Neural progenitor cell (in vitro differentiated cells): ENCODE data around the gene ESRRB. TPM values are rescaled to one million over a fixed set of nuclear protein-coding genes. Genes with fewer than 3 reads are reported as not detected.

Experiments used
- DNase-seq: peaks from one replicate; pipeline ENCODE4 v3.0.0-alpha.2; 2016; ENCODE audit warnings: low spot score
- H2AFZ ChIP-seq: fragments of 200-600 bp; sonication (generic); replicated peaks from 2 replicates; pipeline ENCODE4 v1.6.1; 2016; ENCODE audit warnings: antibody characterized with exemption
- H3F3A ChIP-seq: fragments of 200-600 bp; sonication (generic); 2 replicates; pipeline ENCODE4 v1.6.1; 2016; ENCODE audit warnings: antibody characterized with exemption, low read depth
- H3K27ac ChIP-seq: fragments of 200-600 bp; sonication (generic); 2 replicates; pipeline ENCODE4 v1.5.1; 2016; ENCODE audit warnings: mild to moderate bottlenecking
- H3K27me3 ChIP-seq: fragments of 200-600 bp; sonication (generic); 2 replicates; pipeline ENCODE4 v1.6.1; 2016; ENCODE audit warnings: mild to moderate bottlenecking, moderate library complexity
- H3K36me3 ChIP-seq: fragments of 200-600 bp; sonication (generic); 2 replicates; pipeline ENCODE4 v1.5.1; 2016
- H3K4me1 ChIP-seq: fragments of 200-600 bp; sonication (generic); 2 replicates; pipeline ENCODE4 v1.6.1; 2016; ENCODE audit warnings: mixed run types
- H3K4me2 ChIP-seq: fragments of 200-600 bp; sonication (generic); 2 replicates; pipeline ENCODE4 v1.6.1; 2016
- H3K4me3 ChIP-seq: fragments of 200-600 bp; sonication (generic); 2 replicates; pipeline ENCODE4 v1.5.1; 2016
- H3K79me2 ChIP-seq: fragments of 200-600 bp; sonication (generic); 2 replicates; pipeline ENCODE4 v1.6.1; 2016; ENCODE audit warnings: low read depth
- H3K9ac ChIP-seq: fragments of 200-600 bp; sonication (generic); 2 replicates; pipeline ENCODE4 v1.6.1; 2016
- H3K9me3 ChIP-seq: fragments of 200-600 bp; sonication (generic); 2 replicates; pipeline ENCODE4 v1.5.1; 2016; ENCODE audit warnings: low read depth
- H4K20me1 ChIP-seq: fragments of 200-600 bp; sonication (generic); 2 replicates; pipeline ENCODE4 v1.6.1; 2016; ENCODE audit warnings: low read depth
- H3K27ac Mint-ChIP-seq: 3 replicates; pipeline ENCODE4 v1.8.0; 2021; ENCODE audit warnings: mixed read lengths
- H3K27me3 Mint-ChIP-seq: 2 replicates; pipeline ENCODE4 v1.8.0; 2022; ENCODE audit warnings: low read depth, mild to moderate bottlenecking, inconsistent platforms, moderate library complexity, mixed read lengths; ENCODE audit not compliant: insufficient read depth
- H3K36me3 Mint-ChIP-seq: 3 replicates; pipeline ENCODE4 v1.8.0; 2021; ENCODE audit warnings: mixed read lengths
- H3K4me1 Mint-ChIP-seq: 3 replicates; pipeline ENCODE4 v1.8.0; 2021; ENCODE audit warnings: mixed read lengths
- H3K4me3 Mint-ChIP-seq: 3 replicates; pipeline ENCODE4 v1.8.0; 2021; ENCODE audit warnings: mild to moderate bottlenecking, moderate library complexity, mixed read lengths
- H3K9me3 Mint-ChIP-seq: 3 replicates; pipeline ENCODE4 v1.8.0; 2020; ENCODE audit warnings: mixed read lengths
- CTCF ChIP-seq: fragments of 200-600 bp; sonication (generic); IDR thresholded peaks from 2 replicates; pipeline ENCODE4 v1.5.1; 2017; ENCODE audit warnings: antibody characterized with exemption, mild to moderate bottlenecking
- EZH2 ChIP-seq: fragments of 200-600 bp; sonication (generic); IDR thresholded peaks from 2 replicates; pipeline ENCODE4 v1.6.1; 2017; ENCODE audit warnings: antibody characterized with exemption, mild to moderate bottlenecking, moderate library complexity
- EZH2phosphoT487 ChIP-seq: fragments of 200-600 bp; sonication (generic); IDR thresholded peaks from 2 replicates; pipeline ENCODE4 v1.6.1; 2017; ENCODE audit warnings: antibody characterized with exemption
- total RNA-seq: library from RNA; depleted of rRNA; stranded (reverse); fragments of >200 nt; gene quantifications from 2 replicates; pipeline ENCODE4 v1.2.3, GENCODE V29; 2015; ENCODE audit warnings: low replicate concordance

The ESRRB gene
- total RNA-seq, 1 donor from 2014 or later = 1.3 TPM

- H3K27ac Mint-ChIP-seq = no peak overlapping the region
- no peak overlapping the region for H3K9ac ChIP-seq
- H3K4me2 ChIP-seq = no peak overlapping the region
- no peak overlapping the region for H3K4me3 ChIP-seq
- no peaks in the 10 kb centered on the region for H3K36me3 ChIP-seq
- H3K4me1 Mint-ChIP-seq = no peaks in the 10 kb centered on the region
- H3K9me3 ChIP-seq = no peaks in the 10 kb centered on the region
- H3K4me1 ChIP-seq = no peaks in the 10 kb centered on the region
- H3K79me2 ChIP-seq = no peaks in the 10 kb centered on the region
- no peak for TF ChIP-seq EZH2phosphoT487
- TF ChIP-seq CTCF = no peak
- TF ChIP-seq EZH2 = no peak
- no peak overlapping the region for H2AFZ ChIP-seq
- H3K9me3 Mint-ChIP-seq = no peaks in the 10 kb centered on the region
- no peak for DNase-seq
- H3K27me3 Mint-ChIP-seq = peaks cover 2% of the 10 kb centered on the region
- H3F3A ChIP-seq = no peaks in the 10 kb centered on the region
- no peak overlapping the region for H3K27ac ChIP-seq
- H3K4me3 Mint-ChIP-seq = no peak overlapping the region
- no peaks in the 10 kb centered on the region for H3K36me3 Mint-ChIP-seq
- H4K20me1 ChIP-seq = no peaks in the 10 kb centered on the region
- H3K27me3 ChIP-seq = no peaks in the 10 kb centered on the region
These were observed 123.5 kb downstream of the ESRRB start for GRCh38 chr14:76499399-76499798.

GRCh38 chr14:76500011-76500410 lies 124.1 kb downstream of the ESRRB start:
- Mint-ChIP-seq H3K27me3 (peaks cover 2% of the 10 kb centered on the region), H3K4me1 (peaks cover 2% of the 10 kb centered on the region), H3K27ac (no peak overlapping the region), H3K36me3 (no peaks in the 10 kb centered on the region), H3K9me3 (no peaks in the 10 kb centered on the region), H3K4me3 (no peak overlapping the region)
- H3K9ac ChIP-seq = no peak overlapping the region
- H2AFZ ChIP-seq = no peak overlapping the region
- no peak overlapping the region for H3K4me2 ChIP-seq
- no peaks in the 10 kb centered on the region for H3K4me1 ChIP-seq
- no peaks in the 10 kb centered on the region for H3F3A ChIP-seq
- TF ChIP-seq EZH2 (no peak), EZH2phosphoT487 (no peak), CTCF (no peak)
- H3K4me3 ChIP-seq = no peak overlapping the region
- H3K27me3 ChIP-seq = no peaks in the 10 kb centered on the region
- H3K36me3 ChIP-seq = no peaks in the 10 kb centered on the region
- H3K79me2 ChIP-seq = no peaks in the 10 kb centered on the region
- no peaks in the 10 kb centered on the region for H4K20me1 ChIP-seq
- DNase-seq = no peak
- H3K27ac ChIP-seq = no peak overlapping the region
- H3K9me3 ChIP-seq = no peaks in the 10 kb centered on the region

- TF ChIP-seq EZH2 (no peak), EZH2phosphoT487 (no peak), CTCF (no peak)
- DNase-seq = no peak
- Mint-ChIP-seq H3K27me3 (peaks cover 2% of the 10 kb centered on the region), H3K4me1 (peaks cover 2% of the 10 kb centered on the region), H3K9me3 (no peaks in the 10 kb centered on the region), H3K36me3 (no peaks in the 10 kb centered on the region), H3K4me3 (no peak overlapping the region), H3K27ac (no peak overlapping the region)
- no peaks in the 10 kb centered on the region for H3K9me3 ChIP-seq
- no peaks in the 10 kb centered on the region for H3K79me2 ChIP-seq
- no peaks in the 10 kb centered on the region for H3K36me3 ChIP-seq
- H3K27me3 ChIP-seq = no peaks in the 10 kb centered on the region
- no peak overlapping the region for H3K4me2 ChIP-seq
- H2AFZ ChIP-seq = no peak overlapping the region
- no peak overlapping the region for H3K9ac ChIP-seq
- no peak overlapping the region for H3K27ac ChIP-seq
- H3K4me1 ChIP-seq = no peaks in the 10 kb centered on the region
- H4K20me1 ChIP-seq = no peaks in the 10 kb centered on the region
- no peak overlapping the region for H3K4me3 ChIP-seq
- H3F3A ChIP-seq = no peaks in the 10 kb centered on the region
These were observed 124.5 kb downstream of the ESRRB start for GRCh38 chr14:76500480-76500879.
